CD1c-positive myeloid dendritic cell (primary cell): ENCODE results near the gene GRM1.
"Not testable (repeated sequence)": the region's sequence is repeated elsewhere in the genome, so short reads cannot be mapped to it uniquely, and the experiment has no call there.

Experiments
- DNase-seq: peaks from one replicate; pipeline ENCODE4 v3.0.0-alpha.2; 2016; ENCODE audit errors: extremely low spot score

GRM1 gene

GRCh38 chr6:146271163-146271562 is 242.3 kb downstream of the GRM1 start:
- DNase-seq = not testable (repeated sequence)

- DNase-seq = no peak
Measured at GRCh38 chr6:146273490-146273889, 244.6 kb downstream of the GRM1 start.

- no peak for DNase-seq
Measured at GRCh38 chr6:146277142-146277541, 248.3 kb downstream of the GRM1 start.

- DNase-seq = no peak
Measured at GRCh38 chr6:146281651-146282362, 252.9 kb downstream of the GRM1 start.

GRCh38 chr6:146282837-146283236 is 254.0 kb downstream of the GRM1 start:
- no peak for DNase-seq

GRCh38 chr6:146284311-146284710 is 255.4 kb downstream of the GRM1 start:
- no peak for DNase-seq

GRCh38 chr6:146286961-146287360 is 258.1 kb downstream of the GRM1 start:
- no peak for DNase-seq

GRCh38 chr6:146287691-146288369 is 259.0 kb downstream of the GRM1 start:
- no peak for DNase-seq

GRCh38 chr6:146289816-146290588 is 261.1 kb downstream of the GRM1 start:
- DNase-seq = peak; percentile 78

- no peak for DNase-seq
Measured at GRCh38 chr6:146290589-146290901, 261.7 kb downstream of the GRM1 start.

- DNase-seq = no peak
Measured at GRCh38 chr6:146292506-146292905, 263.6 kb downstream of the GRM1 start.

GRCh38 chr6:146295695-146296094 is 266.8 kb downstream of the GRM1 start:
- no peak for DNase-seq

- DNase-seq = no peak
Measured at GRCh38 chr6:146297815-146298214, 269.0 kb downstream of the GRM1 start.

GRCh38 chr6:146300521-146300920 is 271.7 kb downstream of the GRM1 start:
- DNase-seq = no peak

GRCh38 chr6:146301764-146302163 is 272.9 kb downstream of the GRM1 start:
- no peak for DNase-seq

- DNase-seq = no peak
Measured at GRCh38 chr6:146302994-146303393, 274.1 kb downstream of the GRM1 start.

GRCh38 chr6:146304181-146304580 is 275.3 kb downstream of the GRM1 start:
- DNase-seq = no peak

GRCh38 chr6:146305092-146305491 is 276.2 kb downstream of the GRM1 start:
- DNase-seq = peak; percentile 75

GRCh38 chr6:146305951-146306350 is 277.1 kb downstream of the GRM1 start:
- peak; percentile 43 for DNase-seq

- no peak for DNase-seq
Measured at GRCh38 chr6:146310628-146311027, 281.8 kb downstream of the GRM1 start.

GRCh38 chr6:146311079-146311478 is 282.2 kb downstream of the GRM1 start:
- no peak for DNase-seq

GRCh38 chr6:146312608-146313007 is 283.7 kb downstream of the GRM1 start:
- DNase-seq = no peak
